Heart right ventricle (tissue), 16 donors: ENCODE results near the gene ZNF365. TPM values are rescaled to one million over a fixed set of nuclear protein-coding genes. Genes with fewer than 3 reads are reported as not detected.
A peak's percentile ranks its signal among the peaks of the same experiment; 100 is the strongest.

Experiments
- ATAC-seq, 8 donors: fragments of 200-7000 bp; cut with Tn5 transposase; one replicate each; pipeline ENCODE4 v1.9.1; 2020; ENCODE audit warnings: mild to moderate bottlenecking in 8 of 8, moderate library complexity in 8 of 8, moderate number of reproducible peaks in 1 of 8
- DNase-seq, 2 donors: peaks; one replicate each; pipeline ENCODE4 v3.0.0-alpha.2; 2020
- H3K27ac ChIP-seq, 10 donors: fragments of 200-600 bp; sonication (generic) in 2 of 10; one replicate each; pipeline versions ENCODE4 v1.5.0 to v1.8.0; 2020 to 2022; ENCODE audit warnings: mild to moderate bottlenecking in 3 of 10
- H3K27me3 ChIP-seq, 7 donors: fragments of 200-600 bp; one replicate each; pipeline ENCODE4 v1.8.0; 2021 to 2022; ENCODE audit warnings: mild to moderate bottlenecking in 2 of 7
- H3K36me3 ChIP-seq, 9 donors: fragments of 200-600 bp; sonication (generic) in 1 of 9; one replicate each; pipeline versions ENCODE4 v1.5.0 to v1.8.0; 2020 to 2022; ENCODE audit warnings: mild to moderate bottlenecking in 2 of 9
- H3K4me1 ChIP-seq, 9 donors: fragments of 200-600 bp; sonication (generic) in 1 of 9; one replicate each; pipeline versions ENCODE4 v1.5.0 to v1.8.0; 2020 to 2022; ENCODE audit warnings: mild to moderate bottlenecking in 4 of 9
- H3K4me3 ChIP-seq, 10 donors: fragments of 200-600 bp; sonication (generic) in 2 of 10; one replicate each; pipeline versions ENCODE4 v1.5.0 to v1.8.0; 2020 to 2022; ENCODE audit warnings: mild to moderate bottlenecking in 7 of 10, moderate library complexity in 2 of 10
- H3K9me3 ChIP-seq, 11 donors: fragments of 200-600 bp in 10 of 11; sonication (generic) in 2 of 11; one replicate each; pipeline versions ENCODE4 v1.5.0 to v1.8.0; 2013 to 2022; ENCODE audit warnings: mild to moderate bottlenecking in 2 of 11, control low read depth in 1 of 11, moderate library complexity in 1 of 11
- WGBS, 2 donors: extraction: QIAGEN DNeasy Blood & Tissue Kit; methylation state at CpG; one replicate each; pipeline ENCODE4 v1.1.7; 2013; ENCODE audit warnings: inconsistent platforms in 1 of 2; 5-methylcytosine and 5-hydroxymethylcytosine counted together
- intact Hi-C, 10 donors: fragments of 100-400 bp; cut with DNase I; formaldehyde crosslinking; loops; one replicate each; pipeline versions ENCODE4 v1.11.1 to v1.14.2; 2022
- long read RNA-seq, 3 donors: library from polyadenylated mRNA; unstranded; transcript quantifications; one replicate each; pipeline ENCODE4 v2.0.0, GENCODE V29; 2020 to 2021
- polyA plus RNA-seq, 2 donors: library from polyadenylated mRNA; stranded (reverse); fragments of 200-250 nt; gene quantifications; one replicate each; pipeline ENCODE4 v1.2.3, GENCODE V29; 2013
- total RNA-seq, 10 donors: library from RNA; stranded (reverse); fragmentation: NEBNext Ultra II Directional in 3 of 10; extraction: Animal tissue kit (Norgen Biotek cat#: 25700) in 3 of 10; gene quantifications; one replicate each; pipeline versions ENCODE4 v1.2.1 to v1.2.4, GENCODE V29; 2021 to 2023
- TF ChIP-seq, protein P1 (sequence below), 9 donors: fragments of 200-600 bp; sonication (generic) in 2 of 9; IDR thresholded peaks; one replicate each; pipeline versions ENCODE4 v1.5.0 to v1.8.0; 2021 to 2022; ENCODE audit warnings: antibody characterized with exemption in 9 of 9, mild to moderate bottlenecking in 5 of 9, moderate library complexity in 1 of 9
- donor health status: Arrhythmogenic right ventricular cardiomyopathy.
- donor health status: ischemic (EF 13 %, LVEDD 7.1; RV severe dilation, severe dysfunction).
- donor health status: healthy with polysubstance abuse.
- donor health status: DM: no; HTN: yes; CAD: no.
- donor health status: DM: no; HTN: no; CAD: no.
- donor health status: ischemic (EF 25% LVEDD 6.9; RV normal size, moderate dysfunction).
- donor health status: ischemic (EF 25% LVEDD 5.7; RV mildly dilated, moderate dysfunction).
- donor health status: healthy.
- donor health status: DM: yes; HTN: yes; CAD: no.
- donor health status: Ischemic cardiomyopathy.
- donor health status: ischemic (EF 35%, LVEDD 5.7; RV mildly dilated, moderate dysfunction).
- donor health status: nonischemic (EF 11% LVEDD 7.7; RV severe dilation, severe dysfunction).
- donor health status: DM: yes; HTN: yes; CAD: no.
- donor health status: PGD.
- donor health status: ischemic (EF 29% LVEDD 5.4; RV normal size, mild dysfunction).
- donor health status: nonischemic (EF 23%, LVEDD 6.1; RV moderate dilation, normal function).

The ZNF365 gene, protein sequence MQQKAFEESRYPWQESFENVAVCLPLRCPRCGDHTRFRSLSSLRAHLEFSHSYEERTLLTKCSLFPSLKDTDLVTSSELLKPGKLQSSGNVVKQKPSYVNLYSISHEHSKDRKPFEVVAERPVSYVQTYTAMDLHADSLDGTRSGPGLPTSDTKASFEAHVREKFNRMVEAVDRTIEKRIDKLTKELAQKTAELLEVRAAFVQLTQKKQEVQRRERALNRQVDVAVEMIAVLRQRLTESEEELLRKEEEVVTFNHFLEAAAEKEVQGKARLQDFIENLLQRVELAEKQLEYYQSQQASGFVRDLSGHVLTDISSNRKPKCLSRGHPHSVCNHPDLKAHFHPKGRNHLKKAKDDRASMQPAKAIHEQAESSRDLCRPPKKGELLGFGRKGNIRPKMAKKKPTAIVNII
- under 1 TPM; 0.05 to 0.60 (median 0.20) TPM for total RNA-seq
- polyA plus RNA-seq, result under 1 TPM; 0.07 TPM
- long read RNA-seq, donor 1, result 0 reads
- long read RNA-seq, donor 2, partial matches to known transcripts, result 0 of 1 reads
- long read RNA-seq, donor 2, other reads (novel, unspliced or antisense), result 0 of 1 reads
- long read RNA-seq, donor 3, result 0 reads

DNA sequence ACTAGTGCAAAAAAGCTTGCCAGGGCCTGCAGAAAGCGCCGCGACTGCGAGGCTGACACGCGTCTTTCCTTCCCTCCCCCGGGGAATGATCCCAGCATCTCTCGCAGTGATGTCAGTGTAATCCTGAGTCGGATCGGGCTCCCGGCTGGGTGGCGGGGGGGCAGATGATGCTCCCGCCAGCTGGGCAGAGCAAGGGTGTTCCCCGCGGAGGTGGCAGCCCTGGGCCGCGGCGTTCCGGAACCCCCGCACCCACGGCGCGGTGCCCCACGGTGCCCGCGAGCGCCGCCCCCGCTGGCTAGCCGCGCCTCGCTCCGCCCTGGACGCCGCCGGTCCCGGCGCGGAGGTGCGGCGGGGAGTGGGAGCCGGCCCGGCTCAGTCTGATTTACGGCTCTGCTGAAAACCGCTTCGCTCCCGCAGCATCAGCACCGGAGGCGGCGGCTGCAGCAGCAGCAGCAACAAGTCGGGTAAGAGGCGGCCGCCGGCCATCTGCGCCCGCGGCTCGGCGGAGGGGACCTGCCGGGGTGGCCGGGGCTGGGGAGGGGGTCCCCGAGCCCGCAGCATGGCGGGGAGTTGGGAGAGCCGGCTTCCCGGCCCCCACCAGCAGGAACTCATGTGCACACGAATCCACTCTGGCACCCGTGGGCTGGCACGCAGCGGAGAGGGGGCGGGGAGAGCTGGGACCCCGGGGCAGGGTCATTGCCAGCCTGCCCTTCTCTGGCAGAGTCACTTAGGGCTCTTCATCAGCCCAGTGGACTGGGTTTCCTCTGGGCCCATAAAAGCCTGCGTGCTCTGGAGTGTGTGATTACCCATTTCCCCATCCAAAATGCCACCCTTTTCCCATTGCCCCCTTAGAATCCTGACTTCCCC, at the start of gene ZNF365:
ZNF365 (plus strand) TSS at position 375 of the 867 bp plus-strand sequence. CDS start 1,825 bp downstream, outside the sequence.
- Histone ChIP-seq H3K27ac (peak within 1 kb of the TSS in 6 of 10 donors; percentile 22 to 67 (median 60)), H3K36me3 (no peaks in the 10 kb centered on the region), H3K9me3 (no peaks in the 10 kb centered on the region), H3K27me3 (peaks cover 0 to 36% (median 8%) of the 10 kb centered on the region in 7 donors), H3K4me3 (peak within 1 kb of the TSS in 9 of 10 donors; percentile 38 to 63 (median 60)), H3K4me1 (peaks cover 0 to 13% (median 5%) of the 10 kb centered on the region in 9 donors)
- 2 to 3% methylated on average over 67 to 73 of the region's 73 CpGs for WGBS, 2 donors
- peak; percentile 38 to 81 (median 60) for ATAC-seq
- peak; percentile 16 to 25 for DNase-seq
- intact Hi-C loops, result no loop called here
- TF ChIP-seq, protein P1, sequence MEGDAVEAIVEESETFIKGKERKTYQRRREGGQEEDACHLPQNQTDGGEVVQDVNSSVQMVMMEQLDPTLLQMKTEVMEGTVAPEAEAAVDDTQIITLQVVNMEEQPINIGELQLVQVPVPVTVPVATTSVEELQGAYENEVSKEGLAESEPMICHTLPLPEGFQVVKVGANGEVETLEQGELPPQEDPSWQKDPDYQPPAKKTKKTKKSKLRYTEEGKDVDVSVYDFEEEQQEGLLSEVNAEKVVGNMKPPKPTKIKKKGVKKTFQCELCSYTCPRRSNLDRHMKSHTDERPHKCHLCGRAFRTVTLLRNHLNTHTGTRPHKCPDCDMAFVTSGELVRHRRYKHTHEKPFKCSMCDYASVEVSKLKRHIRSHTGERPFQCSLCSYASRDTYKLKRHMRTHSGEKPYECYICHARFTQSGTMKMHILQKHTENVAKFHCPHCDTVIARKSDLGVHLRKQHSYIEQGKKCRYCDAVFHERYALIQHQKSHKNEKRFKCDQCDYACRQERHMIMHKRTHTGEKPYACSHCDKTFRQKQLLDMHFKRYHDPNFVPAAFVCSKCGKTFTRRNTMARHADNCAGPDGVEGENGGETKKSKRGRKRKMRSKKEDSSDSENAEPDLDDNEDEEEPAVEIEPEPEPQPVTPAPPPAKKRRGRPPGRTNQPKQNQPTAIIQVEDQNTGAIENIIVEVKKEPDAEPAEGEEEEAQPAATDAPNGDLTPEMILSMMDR (IDR thresholded peaks at IDR 0.05), result peak in 1 of 9 donors; percentile 9

GRCh38 chr10:62326176-62326575, 48.0 kb upstream of the ZNF365 start:
- intact Hi-C loops, result no loop called here
- WGBS, 2 donors, result 84 to 94% methylated on average over 1 of the region's 1 CpG

GRCh38 chr10:62327885-62328284, 46.3 kb upstream of the ZNF365 start:
- peaks cover 0 to 17% (median 4%) of the 10 kb centered on the region in 11 donors for H3K9me3 ChIP-seq
- DNase-seq (no peak), ATAC-seq (no peak)
- H3K27me3 ChIP-seq, result peaks cover 0 to 2% (median 0%) of the 10 kb centered on the region in 7 donors
- 60 to 67% methylated on average over 3 of the region's 3 CpGs for WGBS, 2 donors
- no peak overlapping the region for H3K27ac ChIP-seq
- H3K36me3 ChIP-seq, result no peaks in the 10 kb centered on the region
- no peaks in the 10 kb centered on the region for H3K4me1 ChIP-seq
- intact Hi-C loops, result no loop called here
- TF ChIP-seq, protein P1 (IDR thresholded peaks at IDR 0.05), result no peak
- H3K4me3 ChIP-seq, result no peak overlapping the region

More at GRCh38 chr10:62326176-62326575, 48.0 kb upstream of the ZNF365 start:
- Histone ChIP-seq H3K4me3 (no peak overlapping the region), H3K27me3 (no peaks in the 10 kb centered on the region), H3K36me3 (no peaks in the 10 kb centered on the region), H3K27ac (no peak overlapping the region), H3K4me1 (no peaks in the 10 kb centered on the region), H3K9me3 (peaks cover 0 to 9% (median 3%) of the 10 kb centered on the region in 11 donors)
- ATAC-seq, result no peak
- DNase-seq, result no peak
- TF ChIP-seq, protein P1 (IDR thresholded peaks at IDR 0.05), result no peak

DNA sequence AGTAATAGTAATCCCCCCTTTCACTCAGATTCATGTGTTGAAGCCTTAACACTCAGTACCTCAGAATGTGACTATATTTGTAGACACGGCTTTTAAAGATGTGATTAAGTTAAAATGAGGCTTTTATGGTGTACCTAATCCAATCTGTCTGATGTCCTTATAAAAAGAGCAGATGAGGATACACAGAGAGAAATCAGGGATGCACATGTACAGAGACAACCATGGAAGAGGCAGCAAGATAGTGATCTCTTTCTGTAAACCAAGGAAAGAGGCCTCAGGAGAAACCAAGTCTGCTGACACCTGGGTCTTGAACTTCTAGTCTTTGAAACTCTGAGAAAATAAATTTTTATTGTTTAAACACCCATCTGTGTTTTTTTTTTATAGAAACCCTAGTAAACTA, 44.0 kb upstream of the ZNF365 start:
- TF ChIP-seq, protein P1 (IDR thresholded peaks at IDR 0.05), result no peak
- Histone ChIP-seq H3K4me1 (no peaks in the 10 kb centered on the region), H3K9me3 (peaks cover 0 to 12% (median 3%) of the 10 kb centered on the region in 11 donors), H3K27me3 (peaks cover 0 to 2% (median 0%) of the 10 kb centered on the region in 7 donors), H3K36me3 (no peaks in the 10 kb centered on the region), H3K27ac (no peak overlapping the region), H3K4me3 (no peak overlapping the region)
- intact Hi-C loops, result no loop called here
- DNase-seq, result no peak
- WGBS, 2 donors, result 87 to 88% methylated on average over 1 of the region's 1 CpG
- no peak for ATAC-seq
